LNCAP (cell line): ENCODE measurements around the gene ABCC1.

Experiments
- CTCF ChIP-seq: fragments of 450-650 bp; IDR thresholded peaks from 2 replicates; pipeline ENCODE4 v1.5.1; 2017; ENCODE audit warnings: mild to moderate bottlenecking

Gene ABCC1

DNA sequence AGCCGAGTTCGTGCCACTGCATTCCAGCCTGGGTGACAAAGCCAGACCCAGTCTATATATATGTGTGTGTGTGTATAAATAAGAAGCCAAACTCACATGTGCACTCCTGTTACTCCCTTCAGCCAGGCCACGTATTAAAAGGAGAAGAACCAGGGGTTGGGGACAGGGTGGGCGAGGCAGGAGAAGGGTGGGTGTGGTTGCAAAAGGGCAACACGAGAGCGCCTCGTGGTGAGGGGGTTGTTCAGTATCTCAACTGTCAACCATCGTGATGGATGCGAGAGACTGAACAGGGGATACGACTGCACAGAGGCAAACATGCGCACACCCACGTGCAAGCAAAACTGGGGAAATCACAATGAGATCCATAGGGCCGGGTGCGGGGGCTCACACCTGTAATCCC is 219.0 kb downstream of the ABCC1 start:
- no peak for TF ChIP-seq CTCF

- no peak for TF ChIP-seq CTCF
Observed at GRCh38 chr16:16169615-16170014, 220.2 kb downstream of the ABCC1 start.

DNA sequence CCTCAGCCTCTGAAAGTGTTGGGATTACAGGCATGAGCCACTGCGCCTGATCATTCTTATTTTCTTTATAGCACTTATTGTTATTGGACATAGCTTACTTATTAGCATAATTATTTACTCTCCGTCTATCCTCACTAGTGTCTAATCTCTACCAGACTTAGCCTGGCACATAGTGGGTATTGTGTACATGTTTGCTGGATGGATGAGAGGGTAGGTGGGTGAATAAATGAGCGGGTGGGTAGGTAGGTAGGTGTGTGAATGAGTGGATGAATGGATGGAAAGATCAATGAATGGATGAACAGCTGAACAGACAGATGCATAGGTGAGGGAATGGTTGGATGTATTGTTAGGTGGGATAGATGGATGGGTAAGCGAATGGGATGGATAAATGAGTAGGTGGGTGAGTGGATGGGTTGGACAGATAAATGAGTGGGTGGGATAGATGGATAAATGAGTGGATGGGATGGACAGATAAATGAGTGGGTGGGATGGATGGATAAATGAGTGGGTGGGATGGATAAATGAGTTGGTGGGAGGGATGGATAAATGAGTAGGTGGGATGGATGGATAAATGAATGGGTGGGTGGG is 222.0 kb downstream of the ABCC1 start:
- no peak for TF ChIP-seq CTCF

GRCh38 chr16:16172991-16173390 is 223.6 kb downstream of the ABCC1 start:
- no peak for TF ChIP-seq CTCF

DNA sequence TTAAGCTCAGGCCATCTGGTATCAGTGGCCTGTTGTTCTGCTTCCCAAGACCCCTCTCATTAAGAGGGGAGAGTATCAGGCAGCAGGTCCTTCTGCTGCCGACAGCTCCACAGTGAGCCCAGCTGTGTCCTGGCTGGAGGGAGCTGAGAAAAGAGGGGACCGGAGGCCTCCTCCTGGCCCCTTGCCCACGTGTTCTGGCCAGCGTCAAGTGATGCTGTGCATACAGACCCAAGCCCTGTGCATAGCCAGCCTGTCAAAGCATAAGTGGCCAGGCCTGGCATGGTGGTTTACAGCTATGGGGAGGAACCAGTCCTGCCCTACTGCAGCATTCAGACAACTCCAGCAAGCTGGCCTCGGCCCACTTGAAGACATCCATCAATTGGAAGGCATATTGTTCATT is 225.9 kb downstream of the ABCC1 start:
- TF ChIP-seq CTCF: no peak

- no peak for TF ChIP-seq CTCF
Observed at GRCh38 chr16:16176328-16176727, 226.9 kb downstream of the ABCC1 start.

DNA sequence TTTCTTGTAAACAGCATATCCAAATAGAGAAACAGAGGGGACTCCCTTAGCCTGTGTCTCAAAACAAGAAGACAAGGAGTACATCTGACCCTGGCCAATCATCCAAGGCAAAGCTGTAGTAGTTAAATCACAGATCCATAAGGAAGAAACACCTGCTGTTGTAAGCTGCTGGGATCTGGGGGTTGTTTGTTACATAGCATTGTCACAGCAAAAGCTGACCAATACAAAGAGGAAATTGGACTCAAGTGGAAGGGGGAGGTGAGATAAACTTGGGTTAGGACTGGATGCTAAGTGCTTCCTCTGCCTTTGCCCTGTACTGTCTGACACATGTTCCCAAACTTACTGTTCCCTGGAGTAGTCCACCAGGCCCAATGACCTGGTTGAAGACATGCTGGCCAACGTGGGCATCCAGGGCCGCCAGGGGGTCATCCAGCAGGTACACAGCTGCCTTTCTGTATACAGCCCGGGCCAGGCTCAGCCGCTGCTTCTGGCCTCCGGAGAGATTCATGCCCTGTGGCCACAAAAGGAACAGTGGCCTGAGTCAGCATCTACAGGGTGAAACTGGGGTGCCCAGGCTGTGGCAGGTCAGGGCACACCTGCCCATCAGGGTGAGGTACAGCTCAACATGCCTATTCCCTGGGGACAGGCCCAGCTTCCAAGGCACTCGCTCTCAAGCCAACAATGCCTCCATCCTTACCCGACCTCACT is 229.2 kb downstream of the ABCC1 start:
- no peak for TF ChIP-seq CTCF
